Activated naive CD4-positive, alpha-beta T cell treated with Interleukin-2 at 50 U/mL for 16 hours (primary cell): Measurements from ENCODE around the gene PLEKHA8.

Experiments
- DNase-seq: peaks from one replicate; pipeline ENCODE4 v3.0.0-alpha.2; 2020

PLEKHA8 gene

GRCh38 chr7:30172451-30172850 lies 144.2 kb downstream of the PLEKHA8 start:
- DNase-seq: no peak

- no peak for DNase-seq
These were observed 145.1 kb downstream of the PLEKHA8 start for GRCh38 chr7:30173058-30173897.

GRCh38 chr7:30175180-30175579 lies 147.0 kb downstream of the PLEKHA8 start:
- no peak for DNase-seq

DNA sequence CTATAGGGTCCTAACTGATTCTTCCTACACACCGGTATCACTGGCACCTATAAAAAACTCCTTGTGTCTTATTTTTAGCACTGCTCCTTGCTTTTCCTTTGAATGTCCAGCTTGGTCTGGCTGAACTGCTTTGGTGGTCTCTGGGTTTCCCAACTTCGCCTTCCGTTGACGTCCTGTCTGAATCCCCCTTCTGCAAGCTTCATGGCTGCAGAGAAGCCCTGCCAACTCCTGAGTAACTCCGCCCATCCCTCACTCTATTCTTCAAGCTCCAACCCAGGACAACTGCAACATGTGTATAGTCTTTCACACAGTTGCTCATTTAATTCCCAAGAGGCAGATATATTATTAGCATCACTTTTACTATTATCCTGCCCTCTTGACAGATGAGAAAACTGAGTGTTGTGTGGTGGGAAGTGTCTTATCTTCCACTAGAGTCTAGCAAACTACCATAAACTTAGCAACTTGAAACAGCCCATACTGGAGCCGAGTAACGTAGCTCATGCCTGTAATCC lies 147.5 kb downstream of the PLEKHA8 start:
- no peak for DNase-seq

- DNase-seq: no peak
These were observed 148.4 kb downstream of the PLEKHA8 start for GRCh38 chr7:30176463-30177109.

- no peak for DNase-seq
These were observed 149.0 kb downstream of the PLEKHA8 start for GRCh38 chr7:30177186-30177585.

GRCh38 chr7:30177965-30178364 lies 149.8 kb downstream of the PLEKHA8 start:
- no peak for DNase-seq

GRCh38 chr7:30178748-30179436 lies 150.7 kb downstream of the PLEKHA8 start:
- DNase-seq: no peak
